HFF-Myc (cell line): Measurements from ENCODE around the gene TANC1.

Experiments used
- DNase-seq: peaks from one replicate; pipeline ENCODE4 v3.0.0-alpha.2; 2011; ENCODE audit warnings: low read depth; ENCODE audit errors: extremely low read depth
- H3K4me3 ChIP-seq: replicated peaks from 2 replicates; pipeline ENCODE4 v1.5.1; 2011; ENCODE audit warnings: low read depth, mild to moderate bottlenecking, control low read depth, low read length
- TF ChIP-seq, protein P1 (sequence below): IDR thresholded peaks from 2 replicates; pipeline ENCODE4 v1.5.1; 2012; ENCODE audit warnings: mild to moderate bottlenecking, low read depth, low read length, control low read depth; ENCODE audit errors: missing control alignments

The TANC1 gene

DNA sequence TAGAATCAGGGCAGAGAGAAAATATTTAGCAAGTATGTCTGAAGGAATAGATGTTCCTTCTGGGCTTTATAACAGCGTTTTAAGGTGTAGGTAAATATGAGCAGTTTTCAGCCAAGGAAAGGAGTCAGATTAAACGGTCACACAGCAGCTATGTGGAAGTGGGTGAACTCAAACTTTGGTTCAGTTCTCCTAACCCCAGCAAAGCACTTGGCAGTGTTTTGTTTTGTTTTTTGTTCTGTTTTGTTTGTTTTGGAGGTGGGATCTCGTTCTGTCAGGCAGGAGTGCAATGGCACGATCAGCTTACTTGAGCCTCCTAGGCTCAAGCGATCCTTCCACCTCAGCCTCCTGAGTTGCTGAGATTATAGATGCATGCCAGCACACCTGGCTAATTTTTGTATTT, 24.6 kb downstream of the TANC1 start:
- TF ChIP-seq, protein P1, sequence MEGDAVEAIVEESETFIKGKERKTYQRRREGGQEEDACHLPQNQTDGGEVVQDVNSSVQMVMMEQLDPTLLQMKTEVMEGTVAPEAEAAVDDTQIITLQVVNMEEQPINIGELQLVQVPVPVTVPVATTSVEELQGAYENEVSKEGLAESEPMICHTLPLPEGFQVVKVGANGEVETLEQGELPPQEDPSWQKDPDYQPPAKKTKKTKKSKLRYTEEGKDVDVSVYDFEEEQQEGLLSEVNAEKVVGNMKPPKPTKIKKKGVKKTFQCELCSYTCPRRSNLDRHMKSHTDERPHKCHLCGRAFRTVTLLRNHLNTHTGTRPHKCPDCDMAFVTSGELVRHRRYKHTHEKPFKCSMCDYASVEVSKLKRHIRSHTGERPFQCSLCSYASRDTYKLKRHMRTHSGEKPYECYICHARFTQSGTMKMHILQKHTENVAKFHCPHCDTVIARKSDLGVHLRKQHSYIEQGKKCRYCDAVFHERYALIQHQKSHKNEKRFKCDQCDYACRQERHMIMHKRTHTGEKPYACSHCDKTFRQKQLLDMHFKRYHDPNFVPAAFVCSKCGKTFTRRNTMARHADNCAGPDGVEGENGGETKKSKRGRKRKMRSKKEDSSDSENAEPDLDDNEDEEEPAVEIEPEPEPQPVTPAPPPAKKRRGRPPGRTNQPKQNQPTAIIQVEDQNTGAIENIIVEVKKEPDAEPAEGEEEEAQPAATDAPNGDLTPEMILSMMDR: no peak
- DNase-seq: no peak
- H3K4me3 ChIP-seq: no peak overlapping the region

DNA sequence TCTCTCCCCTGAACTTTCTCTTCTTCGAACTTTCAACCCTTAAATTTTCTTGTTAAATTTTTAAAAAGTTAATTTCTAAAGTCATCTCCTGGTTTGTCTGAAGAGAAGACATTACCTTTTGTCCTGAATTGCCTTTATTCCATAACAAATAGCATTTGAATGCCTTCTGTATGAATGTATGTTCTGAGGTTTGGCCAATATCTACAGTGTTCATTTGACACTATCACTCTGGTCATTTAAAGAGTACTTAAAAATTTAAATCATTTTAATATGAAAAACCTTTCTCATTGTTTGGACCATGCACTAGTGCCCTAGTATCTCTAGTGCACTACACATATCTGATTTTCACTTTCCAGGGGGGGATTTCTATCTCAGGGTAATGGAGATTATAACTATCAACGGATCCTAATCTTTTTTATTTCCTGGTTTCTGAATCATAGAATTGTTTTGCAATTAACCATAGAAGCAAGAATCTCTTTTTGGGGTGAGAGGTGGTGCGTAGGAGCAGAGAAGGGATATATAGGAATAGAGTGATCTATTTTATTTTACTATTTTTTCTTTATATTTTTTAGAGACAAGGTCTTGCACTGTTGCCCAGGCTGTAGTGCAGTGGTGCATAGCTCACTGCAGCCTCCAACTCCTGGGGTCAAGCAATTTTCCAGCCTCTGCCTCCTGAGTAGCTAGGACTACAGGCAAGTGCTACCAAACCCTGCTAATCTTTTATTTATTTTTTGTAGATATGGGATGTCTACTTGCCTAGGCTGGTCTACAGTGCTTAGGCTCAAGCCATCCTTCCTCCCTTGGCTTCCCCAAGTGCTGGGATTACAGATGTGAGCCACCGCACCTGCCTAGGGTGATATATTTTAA, 25.5 kb downstream of the TANC1 start:
- TF ChIP-seq, protein P1: no peak
- DNase-seq: no peak
- H3K4me3 ChIP-seq: no peak overlapping the region

DNA sequence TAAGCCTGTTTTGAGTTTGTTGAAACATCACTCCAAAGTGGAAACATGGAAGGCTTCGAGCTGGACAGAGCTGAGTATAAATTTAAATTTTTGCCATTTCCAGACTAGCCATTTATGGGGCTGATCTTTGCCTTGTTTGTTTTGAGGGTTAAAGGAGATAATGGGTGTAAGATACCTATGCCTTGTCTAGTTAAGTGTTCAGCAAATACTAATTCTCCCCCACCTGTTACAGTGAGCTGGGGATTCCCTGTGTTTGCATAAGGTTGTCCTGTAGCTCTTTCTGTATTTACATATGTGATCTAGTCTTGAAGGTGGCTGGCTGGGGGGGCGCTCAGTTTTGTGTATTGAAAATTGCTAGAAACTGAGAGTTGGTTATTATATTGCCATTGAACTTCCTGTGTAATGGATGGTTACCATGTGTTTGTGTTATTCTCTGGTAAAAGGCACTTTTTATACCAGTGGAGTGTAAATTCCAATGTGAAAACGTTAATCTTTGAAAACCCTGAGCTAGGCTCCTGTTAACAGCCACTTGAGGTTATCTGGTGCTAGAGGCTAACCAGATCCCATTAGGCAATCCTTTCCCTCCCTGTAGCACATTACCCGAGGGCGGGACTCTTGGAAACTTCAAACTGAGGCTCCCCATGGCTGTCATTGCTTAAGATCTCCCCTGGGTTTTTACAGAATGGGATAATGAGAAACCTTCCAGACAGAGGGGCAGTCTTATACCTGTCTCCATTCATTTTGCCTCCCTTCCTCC, 26.7 kb downstream of the TANC1 start:
- no peak for DNase-seq
- H3K4me3 ChIP-seq: no peak overlapping the region
- TF ChIP-seq, protein P1: no peak

DNA sequence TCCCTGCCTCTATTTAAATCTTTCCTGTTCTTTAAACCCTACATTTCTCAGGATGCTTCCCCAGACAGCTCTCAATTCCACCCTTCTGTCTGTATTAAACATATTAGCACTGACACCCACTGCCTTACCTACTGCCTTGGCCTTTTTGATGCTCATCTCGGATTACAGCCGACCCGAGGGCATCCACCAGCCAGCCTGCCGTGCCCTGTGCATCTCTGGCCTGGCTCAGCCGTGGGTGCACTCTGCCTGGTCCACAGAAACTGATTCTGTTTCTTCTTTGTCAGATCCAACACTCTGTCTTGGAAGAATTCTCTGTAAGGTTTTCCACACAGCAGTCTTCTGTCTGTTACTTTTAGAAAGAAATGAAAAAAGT, 27.2 kb downstream of the TANC1 start:
- DNase-seq: no peak
- TF ChIP-seq, protein P1: no peak
- H3K4me3 ChIP-seq: no peak overlapping the region

DNA sequence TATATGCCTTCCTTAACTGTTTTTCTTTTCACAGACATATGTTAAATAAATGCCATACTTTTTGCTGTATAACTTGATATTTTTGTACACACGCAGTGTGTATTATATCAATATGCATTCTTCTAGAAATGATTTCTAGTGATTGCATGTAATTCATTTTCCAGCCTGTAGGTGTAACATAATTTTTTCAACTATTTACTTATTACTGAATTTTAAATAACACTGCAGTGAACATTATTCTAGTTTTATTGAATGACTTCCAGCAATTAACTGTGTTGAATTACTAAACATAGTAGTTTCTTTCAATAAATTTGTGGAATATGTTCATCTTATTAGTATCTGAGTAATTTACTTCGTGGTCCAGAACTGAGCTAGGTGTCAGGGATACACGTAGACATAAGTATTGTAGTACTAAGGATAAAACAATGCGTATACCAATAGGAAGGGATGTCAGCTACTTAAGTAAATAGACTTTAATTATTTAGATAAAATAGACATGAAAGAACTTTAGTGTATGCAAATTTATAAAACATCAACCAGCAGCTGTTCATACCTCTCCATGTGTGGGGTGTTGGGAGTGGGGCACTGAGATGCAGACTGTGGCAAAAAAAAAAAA, 28.0 kb downstream of the TANC1 start:
- no peak overlapping the region for H3K4me3 ChIP-seq
- DNase-seq: no peak
- TF ChIP-seq, protein P1: no peak

DNA sequence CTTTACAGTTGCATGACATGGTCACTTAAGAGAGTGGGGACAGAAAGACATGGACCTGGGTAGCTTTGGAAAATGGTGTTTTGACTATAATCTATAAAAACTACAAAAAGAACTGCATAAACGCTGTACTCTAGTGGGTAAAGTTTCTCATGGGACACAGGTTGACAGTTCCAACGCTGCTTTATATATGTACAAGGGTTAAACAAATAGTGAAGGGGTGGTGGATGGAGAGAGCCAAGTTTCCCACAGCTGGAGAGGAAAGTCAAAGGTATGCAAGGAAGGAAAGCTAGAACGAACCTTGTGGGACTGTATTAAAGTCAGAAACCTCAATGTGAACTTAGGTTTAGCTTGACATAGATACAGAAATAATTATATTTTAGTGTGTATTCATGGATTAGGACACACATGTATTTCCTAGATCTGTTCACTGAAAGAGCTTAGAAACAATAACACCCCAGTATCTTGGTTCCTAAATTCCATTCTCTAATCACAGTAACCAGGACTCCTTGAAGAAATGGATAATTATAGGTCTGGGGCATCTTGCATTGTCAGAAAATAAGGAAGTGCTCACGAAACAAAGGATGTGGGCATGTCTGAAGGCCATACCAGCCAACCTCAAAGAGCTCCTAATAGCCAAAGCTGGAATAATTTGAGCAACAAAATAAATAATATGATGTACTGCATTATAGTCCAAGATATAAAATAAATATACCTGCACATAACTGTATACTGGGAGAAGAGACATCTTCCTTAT, 28.8 kb downstream of the TANC1 start:
- DNase-seq: no peak
- H3K4me3 ChIP-seq: no peak overlapping the region
- TF ChIP-seq, protein P1: no peak
